ENCODE measurements around the gene FGL2. TPM values are rescaled to one million over a fixed set of nuclear protein-coding genes. Genes with fewer than 3 reads are reported as not detected.

The FGL2 gene
- total and polyA plus RNA-seq, 5 donors from 2014 or later: 6.2 to 14.2 (median 10.3) TPM

- Histone ChIP-seq H3K27ac (ENCODE audit: insufficient read depth, low read length, poor library complexity, severe bottlenecking) (no peak overlapping the region), H3K4me1 (ENCODE audit: control insufficient read depth, insufficient read depth, low read length, poor library complexity, severe bottlenecking) (no peaks in the 10 kb centered on the region), H3K4me3 (ENCODE audit: low read depth, low read length) (no peak overlapping the region), H3K9me3 (ENCODE audit: control insufficient read depth in 2 of 2, low read length in 2 of 2) (peaks cover 14 to 17% of the 10 kb centered on the region in 2 experiments), H3K36me3 (ENCODE audit: control insufficient read depth, insufficient read depth, low read length) (no peaks in the 10 kb centered on the region), H3K27me3 (ENCODE audit: control insufficient read depth, insufficient read depth, low read length) (no peaks in the 10 kb centered on the region)
- Mint-ChIP-seq H3K27ac (no peak overlapping the region), H3K36me3 (peaks cover 17% of the 10 kb centered on the region), H3K4me1 (peaks cover 0 to 2% (median 0%) of the 10 kb centered on the region in 4 donors), H3K4me3 (no peak overlapping the region), H3K27me3 (peaks cover 4% of the 10 kb centered on the region), H3K9me3 (peaks cover 1 to 22% (median 7%) of the 10 kb centered on the region in 7 donors)
- ATAC-seq (ENCODE audit: low read depth in 2 of 2) (no peak), DNase-seq (no peak)
Observed at GRCh38 chr7:77208416-77208815, 8.8 kb upstream of the FGL2 start.

DNA sequence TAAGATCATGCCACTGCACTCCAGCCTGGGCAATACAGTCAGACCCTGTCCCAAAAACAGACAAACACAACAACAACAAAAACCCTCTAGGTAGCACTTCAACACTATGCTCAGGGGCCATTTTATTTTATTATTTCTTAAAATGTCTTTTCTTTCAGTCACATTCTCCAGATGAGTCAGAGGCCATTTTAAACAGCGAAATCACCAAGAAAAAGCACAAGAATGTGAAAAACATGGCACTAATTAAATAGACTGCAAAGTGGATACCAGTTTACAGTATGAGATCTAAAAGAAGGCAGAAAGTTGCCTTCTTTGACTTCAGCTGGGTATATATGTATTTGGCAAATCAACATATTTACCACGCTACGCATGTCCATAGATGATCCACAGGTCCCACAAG is 6.1 kb upstream of the FGL2 start:
- Mint-ChIP-seq H3K27me3 (peaks cover 4% of the 10 kb centered on the region), H3K4me1 (peaks cover 4 to 14% (median 7%) of the 10 kb centered on the region in 4 donors), H3K9me3 (peaks cover 0 to 22% (median 7%) of the 10 kb centered on the region in 7 donors), H3K27ac (no peak overlapping the region), H3K36me3 (peaks cover 17% of the 10 kb centered on the region), H3K4me3 (no peak overlapping the region)
- Histone ChIP-seq H3K9me3 (ENCODE audit: control insufficient read depth in 2 of 2, low read length in 2 of 2) (peaks cover 14 to 17% of the 10 kb centered on the region in 2 experiments), H3K4me3 (ENCODE audit: low read depth, low read length) (no peak overlapping the region), H3K27ac (ENCODE audit: insufficient read depth, low read length, poor library complexity, severe bottlenecking) (no peak overlapping the region), H3K27me3 (ENCODE audit: control insufficient read depth, insufficient read depth, low read length) (no peaks in the 10 kb centered on the region), H3K36me3 (ENCODE audit: control insufficient read depth, insufficient read depth, low read length) (no peaks in the 10 kb centered on the region), H3K4me1 (ENCODE audit: control insufficient read depth, insufficient read depth, low read length, poor library complexity, severe bottlenecking) (peaks cover 8% of the 10 kb centered on the region)
- ATAC-seq (ENCODE audit: low read depth in 2 of 2) (no peak), DNase-seq (no peak)

DNA sequence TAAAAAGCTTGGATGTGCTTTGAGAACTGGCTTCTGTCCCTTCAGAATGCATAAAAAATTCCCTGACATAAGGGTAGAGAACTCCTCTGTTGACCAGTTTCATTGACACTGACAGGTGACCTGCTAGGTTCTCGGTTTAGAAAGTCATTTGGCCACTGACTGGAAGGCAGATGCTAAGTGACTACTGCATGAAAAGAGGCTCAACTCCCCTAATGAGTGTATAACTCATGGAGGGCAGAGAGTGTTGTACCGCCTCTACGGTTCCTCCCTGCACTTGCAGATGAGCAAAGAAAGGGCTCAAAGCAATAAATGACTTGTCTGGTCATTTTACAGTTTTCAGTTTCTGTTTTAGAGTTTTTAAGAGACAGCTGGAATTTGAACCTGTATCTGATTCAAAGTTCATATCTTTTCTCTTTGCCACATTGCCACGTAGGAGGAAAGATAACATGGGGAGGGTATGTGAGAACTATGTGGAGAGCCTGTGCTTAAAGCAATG is 2.9 kb upstream of the FGL2 start:
- H3K36me3 ChIP-seq (ENCODE audit: control insufficient read depth, insufficient read depth, low read length): no peaks in the 10 kb centered on the region
- Mint-ChIP-seq H3K4me3 (peak overlapping the region in 1 of 4 donors; percentile 22), H3K9me3 (no peaks in the 10 kb centered on the region), H3K27me3 (no peaks in the 10 kb centered on the region), H3K36me3 (no peaks in the 10 kb centered on the region), H3K4me1 (peaks cover 11 to 43% (median 27%) of the 10 kb centered on the region in 4 donors), H3K27ac (peak overlapping the region; percentile 18 to 27 (median 20))
- H3K4me1 ChIP-seq (ENCODE audit: control insufficient read depth, insufficient read depth, low read length, poor library complexity, severe bottlenecking): peaks cover 29% of the 10 kb centered on the region
- peak overlapping the region; percentile 7 for H3K4me3 ChIP-seq (ENCODE audit: low read depth, low read length)
- DNase-seq (peak in 1 of 3 donors; percentile 21), ATAC-seq (ENCODE audit: low read depth in 2 of 2) (no peak)
- no peak overlapping the region for H3K27ac ChIP-seq (ENCODE audit: insufficient read depth, low read length, poor library complexity, severe bottlenecking)
- no peaks in the 10 kb centered on the region for H3K27me3 ChIP-seq (ENCODE audit: control insufficient read depth, insufficient read depth, low read length)
- no peaks in the 10 kb centered on the region for H3K9me3 ChIP-seq (ENCODE audit: control insufficient read depth in 2 of 2, low read length in 2 of 2)

DNA sequence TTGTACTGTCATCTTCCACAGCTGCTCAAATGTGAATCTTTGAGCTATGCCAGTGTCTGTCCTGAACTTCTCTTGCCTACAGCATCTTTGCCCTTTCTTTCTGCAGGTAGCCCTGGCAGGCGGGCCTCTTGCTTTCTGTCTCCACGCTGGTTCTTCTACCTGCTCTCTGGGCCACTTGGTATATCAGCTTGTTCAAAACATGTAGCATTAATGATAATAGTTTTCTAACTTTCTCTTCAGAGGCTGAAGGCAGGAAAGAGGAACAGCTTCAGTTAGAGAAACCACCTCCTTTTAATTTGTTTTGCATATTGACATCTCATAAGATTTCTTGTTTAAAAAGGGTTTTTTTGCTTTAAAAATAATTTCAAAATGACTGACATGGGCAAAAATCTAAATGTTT is 923 bp upstream of the FGL2 start:
- peaks cover 11 to 56% (median 39%) of the 10 kb centered on the region in 4 donors for H3K4me1 Mint-ChIP-seq
- Histone ChIP-seq H3K4me3 (ENCODE audit: low read depth, low read length) (peak overlapping the region; percentile 91), H3K4me1 (ENCODE audit: control insufficient read depth, insufficient read depth, low read length, poor library complexity, severe bottlenecking) (peaks cover 39% of the 10 kb centered on the region), H3K27me3 (ENCODE audit: control insufficient read depth, insufficient read depth, low read length) (no peaks in the 10 kb centered on the region), H3K9me3 (ENCODE audit: control insufficient read depth in 2 of 2, low read length in 2 of 2) (no peaks in the 10 kb centered on the region), H3K36me3 (ENCODE audit: control insufficient read depth, insufficient read depth, low read length) (no peaks in the 10 kb centered on the region), H3K27ac (ENCODE audit: insufficient read depth, low read length, poor library complexity, severe bottlenecking) (peak overlapping the region; percentile 72)
- peak overlapping the region; percentile 85 to 98 (median 87) for H3K27ac Mint-ChIP-seq
- DNase-seq: no peak
- peaks cover 4% of the 10 kb centered on the region for H3K36me3 Mint-ChIP-seq
- peak overlapping the region; percentile 84 to 98 (median 91) for H3K4me3 Mint-ChIP-seq
- no peak for ATAC-seq (ENCODE audit: low read depth in 2 of 2)
- no peaks in the 10 kb centered on the region for H3K9me3 Mint-ChIP-seq
- H3K27me3 Mint-ChIP-seq: no peaks in the 10 kb centered on the region

DNA sequence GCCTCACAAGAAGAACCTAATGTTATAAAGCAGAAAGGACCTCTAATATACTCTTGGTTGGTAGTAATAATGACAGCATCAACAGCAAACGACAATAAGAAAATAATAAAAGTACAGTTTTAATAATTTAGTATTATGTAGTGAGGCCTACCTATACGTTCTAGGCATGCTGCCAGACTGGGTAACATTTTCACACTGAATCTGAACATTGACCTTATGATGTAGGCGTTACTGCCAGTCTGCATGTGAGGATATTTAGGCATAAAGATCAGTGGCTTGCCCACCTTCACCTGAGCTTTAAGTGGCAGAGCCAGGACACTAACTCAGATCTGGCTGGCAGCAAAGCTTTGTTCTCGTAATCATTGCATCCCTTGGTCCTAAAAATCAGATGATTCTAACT is 2.5 kb downstream of the FGL2 start:
- Histone ChIP-seq H3K27ac (ENCODE audit: insufficient read depth, low read length, poor library complexity, severe bottlenecking) (peak overlapping the region; percentile 51), H3K4me1 (ENCODE audit: control insufficient read depth, insufficient read depth, low read length, poor library complexity, severe bottlenecking) (peaks cover 53% of the 10 kb centered on the region), H3K9me3 (ENCODE audit: control insufficient read depth in 2 of 2, low read length in 2 of 2) (no peaks in the 10 kb centered on the region), H3K36me3 (ENCODE audit: control insufficient read depth, insufficient read depth, low read length) (no peaks in the 10 kb centered on the region), H3K27me3 (ENCODE audit: control insufficient read depth, insufficient read depth, low read length) (no peaks in the 10 kb centered on the region), H3K4me3 (ENCODE audit: low read depth, low read length) (peak overlapping the region; percentile 91)
- DNase-seq (no peak), ATAC-seq (ENCODE audit: low read depth in 2 of 2) (no peak)
- Mint-ChIP-seq H3K4me1 (peaks cover 6 to 70% (median 45%) of the 10 kb centered on the region in 4 donors), H3K27me3 (no peaks in the 10 kb centered on the region), H3K27ac (peak overlapping the region; percentile 88 to 90 (median 89)), H3K36me3 (peaks cover 4% of the 10 kb centered on the region), H3K4me3 (peak overlapping the region; percentile 84 to 98 (median 91)), H3K9me3 (no peaks in the 10 kb centered on the region)

DNA sequence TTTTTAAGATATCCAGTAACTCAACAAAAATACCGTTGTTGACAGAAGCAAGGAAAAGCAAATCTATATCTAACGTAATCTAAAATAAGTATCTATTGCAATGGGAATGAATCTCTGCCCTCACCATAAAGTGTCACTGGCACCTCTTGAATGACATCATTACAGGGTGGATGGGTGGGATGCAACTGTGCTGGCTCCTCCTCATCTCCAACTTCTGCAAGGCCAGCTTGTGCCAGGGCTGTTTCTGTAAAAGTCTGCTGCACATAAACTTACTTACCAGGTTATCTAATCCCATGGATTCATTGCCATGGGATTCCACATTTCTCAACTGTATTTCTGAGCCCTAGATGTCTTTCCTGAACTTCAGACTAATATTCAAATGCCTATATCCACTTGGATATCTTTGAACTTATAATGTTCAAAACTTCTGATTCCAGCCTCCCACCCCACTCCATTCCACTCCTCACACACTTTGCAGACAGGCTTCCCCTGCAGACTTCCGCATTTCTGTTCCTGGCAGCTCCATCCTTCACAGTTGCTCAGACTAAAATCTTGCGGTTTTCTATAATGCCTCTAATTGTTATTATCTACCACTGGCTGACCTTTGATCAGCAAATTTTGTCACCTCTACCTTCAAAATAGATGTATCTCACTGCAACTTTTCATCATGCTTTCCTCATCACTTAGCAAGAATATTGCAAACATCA is 10.7 kb downstream of the FGL2 start:
- Histone ChIP-seq H3K4me1 (ENCODE audit: control insufficient read depth, insufficient read depth, low read length, poor library complexity, severe bottlenecking) (peaks cover 8% of the 10 kb centered on the region), H3K27ac (ENCODE audit: insufficient read depth, low read length, poor library complexity, severe bottlenecking) (no peak overlapping the region), H3K36me3 (ENCODE audit: control insufficient read depth, insufficient read depth, low read length) (no peaks in the 10 kb centered on the region), H3K27me3 (ENCODE audit: control insufficient read depth, insufficient read depth, low read length) (no peaks in the 10 kb centered on the region), H3K4me3 (ENCODE audit: low read depth, low read length) (no peak overlapping the region), H3K9me3 (ENCODE audit: control insufficient read depth in 2 of 2, low read length in 2 of 2) (no peaks in the 10 kb centered on the region)
- ATAC-seq (ENCODE audit: low read depth in 2 of 2) (no peak), DNase-seq (no peak)
- peaks cover 4 to 18% (median 10%) of the 10 kb centered on the region in 4 donors for H3K4me1 Mint-ChIP-seq
- H3K9me3 Mint-ChIP-seq: peaks cover 0 to 3% (median 0%) of the 10 kb centered on the region in 7 donors
- H3K36me3 Mint-ChIP-seq: no peaks in the 10 kb centered on the region
- H3K4me3 Mint-ChIP-seq: no peak overlapping the region
- H3K27ac Mint-ChIP-seq: peak overlapping the region in 2 of 3 donors; percentile 13 to 58
- no peaks in the 10 kb centered on the region for H3K27me3 Mint-ChIP-seq

GRCh38 chr7:77185866-77186265 is 13.8 kb downstream of the FGL2 start:
- H3K36me3 Mint-ChIP-seq: peaks cover 7% of the 10 kb centered on the region
- H3K4me3 Mint-ChIP-seq: no peak overlapping the region
- Histone ChIP-seq H3K9me3 (ENCODE audit: control insufficient read depth in 2 of 2, low read length in 2 of 2) (no peaks in the 10 kb centered on the region), H3K27me3 (ENCODE audit: control insufficient read depth, insufficient read depth, low read length) (no peaks in the 10 kb centered on the region), H3K4me1 (ENCODE audit: control insufficient read depth, insufficient read depth, low read length, poor library complexity, severe bottlenecking) (no peaks in the 10 kb centered on the region), H3K4me3 (ENCODE audit: low read depth, low read length) (no peak overlapping the region), H3K27ac (ENCODE audit: insufficient read depth, low read length, poor library complexity, severe bottlenecking) (no peak overlapping the region), H3K36me3 (ENCODE audit: control insufficient read depth, insufficient read depth, low read length) (no peaks in the 10 kb centered on the region)
- H3K4me1 Mint-ChIP-seq: peaks cover 0 to 6% (median 0%) of the 10 kb centered on the region in 4 donors
- H3K27ac Mint-ChIP-seq: no peak overlapping the region
- ATAC-seq (ENCODE audit: low read depth in 2 of 2) (no peak), DNase-seq (no peak)
- H3K27me3 Mint-ChIP-seq: no peaks in the 10 kb centered on the region
- H3K9me3 Mint-ChIP-seq: peaks cover 0 to 7% (median 1%) of the 10 kb centered on the region in 7 donors

Measured in CD4-positive, CD25-positive, alpha-beta regulatory T cell (primary cell).